SK-N-SH treated with all-trans-retinoic acid at 6 μM for 48 hours (cell line): ENCODE data around the gene C16orf54.

Source experiments
- CSDC2 ChIP-seq: fragments of 250-450 bp; sonication (Bioruptor Pico); IDR thresholded peaks from 2 replicates; pipeline ENCODE4 v1.5.0; 2020; ENCODE audit warnings: mild to moderate bottlenecking, moderate library complexity
- ESRRG ChIP-seq: fragments of 250-450 bp; sonication (Bioruptor Pico); IDR thresholded peaks from 2 replicates; pipeline ENCODE4 v1.6.1; 2021; ENCODE audit warnings: mild to moderate bottlenecking
- GLIS3 ChIP-seq: fragments of 250-450 bp; sonication (Bioruptor Pico); IDR thresholded peaks from 2 replicates; pipeline ENCODE4 v1.5.0; 2020; ENCODE audit warnings: mild to moderate bottlenecking, moderate library complexity

DNA sequence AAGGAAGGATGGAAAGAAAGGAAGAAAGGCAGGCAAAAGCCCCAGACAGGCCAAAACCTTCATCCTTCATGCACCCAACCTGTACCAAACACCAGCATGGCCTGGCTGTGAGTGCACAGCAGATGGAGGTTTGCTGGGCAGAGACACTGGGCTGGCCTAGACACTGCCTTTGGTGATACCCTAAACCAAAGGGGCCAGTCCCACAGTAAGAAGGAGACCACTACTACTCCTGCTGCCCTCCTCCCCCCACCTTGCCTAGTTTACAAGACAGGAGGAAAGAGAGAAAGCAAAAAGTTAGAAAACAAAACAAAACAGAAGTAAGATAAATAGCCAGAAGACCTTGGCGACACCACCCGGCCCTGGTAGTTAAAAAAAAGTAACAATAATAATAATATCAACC lies 47.7 kb downstream of the C16orf54 start:
- no peak for TF ChIP-seq ESRRG (CRISPR knock-in tag)
- TF ChIP-seq CSDC2 (CRISPR knock-in tag): no peak
- TF ChIP-seq GLIS3 (CRISPR knock-in tag): no peak
